Uterus (tissue), 2 donors: ENCODE measurements around the gene EIF3F.

Source experiments
- CTCF ChIP-seq, 4 experiments: fragments of 200-600 bp in 2 of 4; fragments of 450-650 bp in 2 of 4; sonication (generic) in 2 of 4; IDR thresholded peaks; one replicate each; pipeline ENCODE4 v1.5.1; 2016 to 2019; ENCODE audit warnings: antibody characterized with exemption in 4 of 4, mild to moderate bottlenecking in 2 of 4, moderate library complexity in 1 of 4
- POLR2A ChIP-seq, 2 donors: fragments of 450-650 bp; IDR thresholded peaks; one replicate each; pipeline ENCODE4 v1.6.1; 2016; ENCODE audit warnings: antibody characterized with exemption in 2 of 2, mild to moderate bottlenecking in 1 of 2, moderate library complexity in 1 of 2

- TF ChIP-seq POLR2A (IDR thresholded peaks at IDR 0.05) (no peak), CTCF (IDR thresholded peaks at IDR 0.05) (no peak)
These were observed 47.0 kb downstream of the EIF3F start for GRCh38 chr11:8034106-8034585.
